Vagina (tissue), 2 donors: ENCODE data around the gene RGL1. TPM values are rescaled to one million over a fixed set of nuclear protein-coding genes. Genes with fewer than 3 reads are reported as not detected.

ENCODE experiments used
- DNase-seq, 2 donors: peaks; one replicate each; pipeline ENCODE4 v3.0.0-alpha.2; 2017; ENCODE audit errors: extremely low spot score in 2 of 2
- H3K27ac ChIP-seq: fragments of 200-600 bp; sonication (generic); one replicate; pipeline ENCODE4 v1.5.1; 2019
- H3K27me3 ChIP-seq: fragments of 200-600 bp; sonication (generic); one replicate; pipeline ENCODE4 v1.5.1; 2019
- H3K36me3 ChIP-seq, 2 donors: fragments of 200-600 bp; sonication (generic); one replicate each; pipeline ENCODE4 v1.5.1; 2017 to 2019
- H3K4me1 ChIP-seq: fragments of 200-600 bp; sonication (generic); one replicate; pipeline ENCODE4 v1.5.1; 2019
- H3K4me3 ChIP-seq, 2 donors: fragments of 200-600 bp; sonication (generic); 1 replicate in 1 of 2; 2 replicates in 1 of 2; pipeline ENCODE4 v1.5.1; 2016 to 2019
- H3K9me3 ChIP-seq: fragments of 200-600 bp; sonication (generic); one replicate; pipeline ENCODE4 v1.5.1; 2019
- POLR2A ChIP-seq, 2 donors: fragments of 450-650 bp; IDR thresholded peaks; one replicate each; pipeline ENCODE4 v1.6.1; 2017; ENCODE audit warnings: antibody characterized with exemption in 2 of 2, mild to moderate bottlenecking in 2 of 2, moderate library complexity in 2 of 2
- POLR2AphosphoS5 ChIP-seq, 2 donors: sonication (generic); formaldehyde crosslinking; IDR thresholded peaks; one replicate each; pipeline ENCODE4 v1.9.0; 2017; ENCODE audit warnings: antibody characterized with exemption in 2 of 2, mild to moderate bottlenecking in 2 of 2, low read depth in 1 of 2; ENCODE audit not compliant: insufficient read depth in 1 of 2
- intact Hi-C: fragments of 100-400 bp; cut with DNase I; formaldehyde crosslinking; loops from one replicate; pipeline ENCODE4 v1.15.1; 2023
- total RNA-seq: library from RNA; depleted of rRNA; stranded (reverse); fragments of >200 nt; gene quantifications from one replicate; pipeline ENCODE4 v1.2.3, GENCODE V29; 2016
- TF ChIP-seq, protein P1 (sequence below), 3 experiments: fragments of 450-650 bp in 2 of 3; fragments of 200-600 bp in 1 of 3; sonication (generic) in 1 of 3; IDR thresholded peaks; one replicate each; pipeline ENCODE4 v1.5.1; 2017 to 2019; ENCODE audit warnings: antibody characterized with exemption in 3 of 3, mild to moderate bottlenecking in 2 of 3, moderate library complexity in 2 of 3

The RGL1 gene
- total RNA-seq, 1 donor from 2014 or later: 23.1 TPM

GRCh38 chr1:183942933-183943693 is 138.2 kb downstream of the RGL1 start:
- no peaks in the 10 kb centered on the region for H3K27me3 ChIP-seq

GRCh38 chr1:183945428-183946319 is 140.8 kb downstream of the RGL1 start:
- H3K27ac ChIP-seq: no peak overlapping the region
- DNase-seq: no peak
- intact Hi-C loops: no loop called here

More at GRCh38 chr1:183942933-183943693, 138.2 kb downstream of the RGL1 start:
- Histone ChIP-seq H3K4me3 (no peak overlapping the region), H3K27ac (no peak overlapping the region), H3K4me1 (no peaks in the 10 kb centered on the region), H3K36me3 (no peaks in the 10 kb centered on the region), H3K9me3 (no peaks in the 10 kb centered on the region)
- no peak for DNase-seq
- intact Hi-C loops: no loop called here
- no peak for TF ChIP-seq POLR2A (IDR thresholded peaks at IDR 0.05)
- TF ChIP-seq POLR2AphosphoS5 (IDR thresholded peaks at IDR 0.05; ENCODE audit: insufficient read depth in 1 of 2, low read depth in 1 of 2): no peak
- TF ChIP-seq, protein P1, sequence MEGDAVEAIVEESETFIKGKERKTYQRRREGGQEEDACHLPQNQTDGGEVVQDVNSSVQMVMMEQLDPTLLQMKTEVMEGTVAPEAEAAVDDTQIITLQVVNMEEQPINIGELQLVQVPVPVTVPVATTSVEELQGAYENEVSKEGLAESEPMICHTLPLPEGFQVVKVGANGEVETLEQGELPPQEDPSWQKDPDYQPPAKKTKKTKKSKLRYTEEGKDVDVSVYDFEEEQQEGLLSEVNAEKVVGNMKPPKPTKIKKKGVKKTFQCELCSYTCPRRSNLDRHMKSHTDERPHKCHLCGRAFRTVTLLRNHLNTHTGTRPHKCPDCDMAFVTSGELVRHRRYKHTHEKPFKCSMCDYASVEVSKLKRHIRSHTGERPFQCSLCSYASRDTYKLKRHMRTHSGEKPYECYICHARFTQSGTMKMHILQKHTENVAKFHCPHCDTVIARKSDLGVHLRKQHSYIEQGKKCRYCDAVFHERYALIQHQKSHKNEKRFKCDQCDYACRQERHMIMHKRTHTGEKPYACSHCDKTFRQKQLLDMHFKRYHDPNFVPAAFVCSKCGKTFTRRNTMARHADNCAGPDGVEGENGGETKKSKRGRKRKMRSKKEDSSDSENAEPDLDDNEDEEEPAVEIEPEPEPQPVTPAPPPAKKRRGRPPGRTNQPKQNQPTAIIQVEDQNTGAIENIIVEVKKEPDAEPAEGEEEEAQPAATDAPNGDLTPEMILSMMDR (IDR thresholded peaks at IDR 0.05): no peak

GRCh38 chr1:183946320-183946613 is 141.3 kb downstream of the RGL1 start:
- DNase-seq: no peak
- H3K4me1 ChIP-seq: no peaks in the 10 kb centered on the region
- no peak overlapping the region for H3K27ac ChIP-seq
- no peaks in the 10 kb centered on the region for H3K27me3 ChIP-seq
- TF ChIP-seq, protein P1 (IDR thresholded peaks at IDR 0.05): no peak
- H3K36me3 ChIP-seq: no peaks in the 10 kb centered on the region
- intact Hi-C loops: no loop called here
- no peak overlapping the region for H3K4me3 ChIP-seq
- H3K9me3 ChIP-seq: no peaks in the 10 kb centered on the region

More at GRCh38 chr1:183945428-183946319, 140.8 kb downstream of the RGL1 start:
- Histone ChIP-seq H3K4me1 (no peaks in the 10 kb centered on the region), H3K36me3 (no peaks in the 10 kb centered on the region), H3K27me3 (no peaks in the 10 kb centered on the region), H3K4me3 (no peak overlapping the region), H3K9me3 (no peaks in the 10 kb centered on the region)
- TF ChIP-seq POLR2AphosphoS5 (IDR thresholded peaks at IDR 0.05; ENCODE audit: insufficient read depth in 1 of 2, low read depth in 1 of 2) (no peak), POLR2A (IDR thresholded peaks at IDR 0.05) (no peak)
- TF ChIP-seq, protein P1 (IDR thresholded peaks at IDR 0.05): no peak

DNA sequence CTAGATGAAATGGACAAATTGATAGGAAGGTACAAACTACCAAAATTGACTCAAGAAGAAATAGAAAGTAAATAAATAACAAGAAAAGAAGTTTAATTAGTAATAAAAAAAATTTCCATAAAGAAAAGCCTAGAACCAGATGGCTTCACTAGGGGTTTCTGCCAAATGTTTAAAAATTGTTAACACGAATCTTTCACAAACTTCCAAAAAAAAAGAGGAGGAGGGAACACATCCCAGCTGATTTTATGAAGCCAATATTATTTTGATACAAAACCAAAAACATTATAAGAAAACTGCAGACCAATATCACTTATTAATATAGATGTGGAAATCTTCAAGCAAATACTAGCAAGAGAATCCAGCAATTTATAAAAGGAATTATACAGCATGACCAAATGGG is 143.1 kb downstream of the RGL1 start:
- TF ChIP-seq POLR2A (IDR thresholded peaks at IDR 0.05) (no peak), POLR2AphosphoS5 (IDR thresholded peaks at IDR 0.05; ENCODE audit: insufficient read depth in 1 of 2, low read depth in 1 of 2) (no peak)
- TF ChIP-seq, protein P1 (IDR thresholded peaks at IDR 0.05): no peak
- Histone ChIP-seq H3K27ac (no peak overlapping the region), H3K4me1 (peaks cover 8% of the 10 kb centered on the region), H3K27me3 (no peaks in the 10 kb centered on the region), H3K36me3 (no peaks in the 10 kb centered on the region), H3K4me3 (no peak overlapping the region), H3K9me3 (no peaks in the 10 kb centered on the region)
- intact Hi-C loops: no loop called here
- no peak for DNase-seq

DNA sequence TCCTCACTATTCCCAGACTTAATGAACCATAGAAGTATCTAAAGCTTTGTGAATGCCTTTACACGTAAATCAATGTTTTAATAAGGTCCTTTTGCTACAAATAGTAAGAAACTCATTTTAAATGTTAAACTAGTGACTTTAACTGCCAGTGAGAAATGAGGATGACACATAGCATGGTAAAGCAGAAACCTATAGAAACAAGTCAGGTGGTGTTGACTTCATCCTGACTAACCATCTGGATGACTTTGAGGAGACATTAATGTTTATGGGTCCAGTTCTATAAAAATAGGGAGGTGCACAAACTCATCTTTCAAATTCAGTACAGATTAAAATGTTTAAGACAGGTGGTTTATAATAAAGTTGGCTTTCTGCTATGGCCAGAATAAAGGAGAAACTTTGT is 147.2 kb downstream of the RGL1 start:
- TF ChIP-seq, protein P1 (IDR thresholded peaks at IDR 0.05): no peak
- TF ChIP-seq POLR2AphosphoS5 (IDR thresholded peaks at IDR 0.05; ENCODE audit: insufficient read depth in 1 of 2, low read depth in 1 of 2) (no peak), POLR2A (IDR thresholded peaks at IDR 0.05) (no peak)
- DNase-seq: no peak
- intact Hi-C loops: no loop called here
- peaks cover 11% of the 10 kb centered on the region for H3K4me1 ChIP-seq
- H3K9me3 ChIP-seq: no peaks in the 10 kb centered on the region
- no peaks in the 10 kb centered on the region for H3K36me3 ChIP-seq
- no peak overlapping the region for H3K4me3 ChIP-seq
- H3K27ac ChIP-seq: no peak overlapping the region
- no peaks in the 10 kb centered on the region for H3K27me3 ChIP-seq
